GM12872 (cell line): Measurements from ENCODE around the gene CLK3.

Experiments
- CTCF ChIP-seq: IDR thresholded peaks from 3 replicates; pipeline ENCODE4 v1.5.1; 2011; ENCODE audit warnings: low read depth, mild to moderate bottlenecking, low read length, moderate library complexity; ENCODE audit not compliant: insufficient read depth

CLK3 gene

GRCh38 chr15:74631087-74631385 is 15.4 kb downstream of the CLK3 start:
- TF ChIP-seq CTCF, result no peak

GRCh38 chr15:74631408-74631807 is 15.8 kb downstream of the CLK3 start:
- TF ChIP-seq CTCF, result no peak

GRCh38 chr15:74631935-74632560 is 16.4 kb downstream of the CLK3 start:
- peak; percentile 97 for TF ChIP-seq CTCF

GRCh38 chr15:74632601-74633000 is 17.0 kb downstream of the CLK3 start:
- no peak for TF ChIP-seq CTCF

GRCh38 chr15:74633781-74634180 is 18.1 kb downstream of the CLK3 start:
- TF ChIP-seq CTCF, result 0 out of 3 replicates have a peak, but pooled peaks have one; percentile 6

- peak; percentile 95 for TF ChIP-seq CTCF
These were observed 19.6 kb downstream of the CLK3 start for GRCh38 chr15:74635228-74635627.

GRCh38 chr15:74636984-74637383 is 21.3 kb downstream of the CLK3 start:
- no peak for TF ChIP-seq CTCF
